HG02571 (cell line): ENCODE results near the gene PKP2.
"Not testable (repeated sequence)": the region's sequence is repeated elsewhere in the genome, so short reads cannot be mapped to it uniquely, and the experiment has no call there.

Experiments used
- ATAC-seq: cut with Tn5 transposase; IDR thresholded peaks from one replicate; pipeline ENCODE4 v1.9.1; 2021; ENCODE audit warnings: mild to moderate bottlenecking, moderate library complexity; ENCODE audit not compliant: unreplicated experiment

The PKP2 gene

DNA sequence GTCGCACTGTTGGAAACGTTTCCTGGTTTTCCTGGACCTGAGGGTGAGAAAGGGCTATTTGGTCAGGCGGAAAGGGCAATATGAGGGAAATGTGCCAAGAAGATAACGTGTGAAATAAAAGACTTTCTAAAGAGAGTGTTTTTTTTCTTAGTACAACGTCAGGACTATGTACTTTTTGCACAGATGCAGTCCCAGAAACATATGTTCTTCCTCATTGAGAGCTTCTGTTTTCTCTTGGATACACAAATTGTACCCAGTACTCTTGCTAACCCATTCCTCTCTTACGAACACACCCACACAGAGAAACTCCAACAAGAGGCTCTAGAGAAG is 669 bp upstream of the PKP2 start:
- no peak for ATAC-seq

DNA sequence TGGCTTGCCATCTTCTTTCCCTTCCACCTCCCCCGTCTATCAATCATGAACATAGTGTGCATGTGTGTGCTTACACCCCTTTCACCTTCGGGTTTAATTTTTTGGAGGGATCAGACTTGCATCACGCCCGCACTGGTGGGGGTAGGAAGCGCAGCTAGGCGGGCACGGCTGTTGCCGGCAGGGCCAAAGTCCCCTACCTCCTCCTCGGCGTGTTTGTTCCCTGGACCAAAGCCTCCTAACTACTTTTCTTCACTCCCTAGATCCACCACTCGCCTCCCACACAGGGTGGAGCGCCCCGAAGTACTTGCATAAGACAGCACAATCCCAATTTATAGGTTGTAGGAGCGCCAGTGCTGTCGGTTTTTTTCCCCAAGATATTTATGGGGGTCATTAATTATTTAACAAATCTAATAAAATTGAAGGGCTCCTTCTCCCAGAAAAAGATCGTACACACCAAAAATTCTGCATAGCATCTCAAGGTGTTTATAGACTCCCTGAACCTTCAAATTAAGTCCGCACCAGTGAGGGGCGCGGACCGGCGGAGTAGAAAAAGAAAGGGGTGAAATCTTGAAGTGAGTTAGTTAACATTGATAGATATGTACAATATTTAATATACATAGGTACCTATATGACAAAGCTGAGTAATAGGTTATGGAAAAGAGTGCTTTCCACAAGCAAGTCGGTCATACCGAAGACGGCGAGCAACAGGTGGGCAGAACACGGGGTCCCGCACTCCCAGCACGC is 717 bp downstream of the PKP2 start:
- ATAC-seq: no peak

DNA sequence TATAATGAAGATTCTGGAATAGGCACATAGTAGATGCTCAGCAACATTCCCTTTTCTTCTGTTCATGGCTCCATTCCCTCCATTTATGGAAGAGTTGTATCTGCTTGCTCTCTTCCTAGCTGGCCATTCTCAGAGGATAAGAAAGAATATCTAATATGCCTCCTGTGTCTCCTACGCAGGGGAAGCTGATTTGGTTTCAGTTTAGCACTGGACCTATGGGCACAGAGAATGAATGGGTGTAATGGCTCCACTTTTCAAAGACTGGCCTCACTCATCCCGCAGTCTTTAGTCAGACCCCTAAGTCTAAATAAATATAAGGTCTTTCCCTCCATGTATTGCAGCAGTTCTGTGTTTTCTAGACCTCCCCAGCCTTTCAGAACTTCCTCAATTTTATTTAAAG is 2.0 kb downstream of the PKP2 start:
- ATAC-seq: no peak

DNA sequence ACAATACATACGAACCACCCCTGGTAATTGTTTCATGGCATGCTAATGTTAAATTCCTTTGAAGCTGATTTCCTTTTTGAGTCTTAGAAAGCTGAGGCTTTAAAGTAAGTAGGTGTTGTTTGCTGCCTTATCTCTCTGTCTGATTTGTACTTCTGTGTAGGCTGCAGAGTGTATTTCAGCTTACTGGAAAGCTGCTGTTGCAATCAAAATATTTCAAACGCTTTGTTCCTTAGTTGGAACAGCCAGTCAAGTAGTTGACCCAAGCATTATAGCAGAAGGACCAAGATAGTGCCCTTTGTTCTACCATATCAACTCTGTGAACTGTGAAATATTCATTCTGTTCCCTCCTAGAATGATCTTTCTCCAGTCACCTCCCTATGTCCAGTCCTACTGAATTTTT is 3.1 kb downstream of the PKP2 start:
- no peak for ATAC-seq

DNA sequence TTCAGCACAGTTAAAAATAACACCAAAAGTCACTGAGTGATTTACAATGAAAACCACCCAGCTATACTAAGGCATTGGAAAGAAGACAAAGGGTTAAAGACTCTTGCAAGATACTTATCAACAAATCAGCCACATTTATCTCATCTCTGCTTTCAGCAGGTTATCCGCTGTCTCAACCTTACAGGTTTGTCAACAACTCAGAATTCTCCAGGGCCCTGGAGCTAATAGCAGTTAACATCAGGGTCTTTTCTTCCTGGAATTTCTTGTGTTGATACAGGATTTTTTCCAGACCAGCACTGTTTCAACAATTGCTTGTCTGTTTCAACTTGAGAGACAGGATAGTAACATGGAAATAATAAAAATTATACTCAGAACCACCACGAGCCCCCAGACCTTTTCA is 3.5 kb downstream of the PKP2 start:
- no peak for ATAC-seq

DNA sequence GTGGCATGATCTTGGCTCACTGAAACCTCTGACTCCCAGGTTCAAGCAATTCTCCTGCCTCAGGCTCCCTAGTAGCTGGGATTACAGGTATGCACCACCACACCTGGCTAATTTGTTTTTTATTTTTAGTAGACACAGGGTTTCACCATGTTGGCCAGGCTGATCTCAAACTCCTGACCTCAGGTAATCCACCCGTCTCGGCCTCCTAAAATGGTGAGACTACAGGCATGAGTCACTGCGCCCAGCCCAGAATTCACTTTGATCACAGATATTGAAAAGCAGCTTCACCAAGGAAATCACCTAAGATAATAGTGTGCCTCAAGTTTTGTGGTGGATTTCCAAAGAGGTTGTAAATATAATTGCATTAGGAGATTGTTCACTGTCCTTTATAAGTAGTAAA is 4.2 kb downstream of the PKP2 start:
- ATAC-seq: not testable (repeated sequence)

DNA sequence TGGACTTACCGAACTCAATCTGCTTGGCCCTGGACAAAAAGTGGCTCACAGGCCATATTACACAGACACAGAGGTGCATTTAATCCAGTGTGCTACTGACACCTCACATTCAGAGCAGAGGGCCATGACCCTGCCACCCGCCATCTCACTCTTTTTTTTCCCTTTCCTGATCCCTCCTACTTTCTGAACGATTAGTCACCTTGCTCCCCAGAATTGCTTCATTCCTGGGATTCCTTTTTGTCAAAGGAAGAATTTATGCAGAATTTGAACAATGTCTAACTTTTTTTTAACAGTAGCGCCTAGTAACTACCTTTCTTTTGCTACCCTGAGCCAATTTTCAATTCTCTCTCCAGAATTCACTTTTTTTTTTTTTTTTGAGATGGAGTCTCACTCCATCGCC is 4.6 kb downstream of the PKP2 start:
- ATAC-seq: no peak

DNA sequence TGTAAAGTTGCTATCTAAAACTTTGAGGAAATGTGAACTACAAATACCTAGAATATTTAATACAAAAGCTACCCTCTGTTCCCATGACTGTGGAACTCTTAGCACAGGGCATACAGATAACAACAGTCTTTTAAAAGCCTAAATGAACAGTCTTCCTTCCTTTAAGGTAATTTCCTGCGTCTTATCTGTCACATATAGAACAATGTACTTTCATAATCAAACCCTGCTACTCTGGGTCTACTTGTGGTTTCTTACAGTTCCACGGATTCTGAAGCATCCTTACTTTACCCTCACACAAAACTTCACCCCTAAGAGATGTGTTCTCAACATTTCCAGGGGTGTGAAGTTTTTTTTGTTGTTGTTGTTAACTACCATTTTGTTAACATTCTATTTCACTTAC is 5.1 kb downstream of the PKP2 start:
- no peak for ATAC-seq

DNA sequence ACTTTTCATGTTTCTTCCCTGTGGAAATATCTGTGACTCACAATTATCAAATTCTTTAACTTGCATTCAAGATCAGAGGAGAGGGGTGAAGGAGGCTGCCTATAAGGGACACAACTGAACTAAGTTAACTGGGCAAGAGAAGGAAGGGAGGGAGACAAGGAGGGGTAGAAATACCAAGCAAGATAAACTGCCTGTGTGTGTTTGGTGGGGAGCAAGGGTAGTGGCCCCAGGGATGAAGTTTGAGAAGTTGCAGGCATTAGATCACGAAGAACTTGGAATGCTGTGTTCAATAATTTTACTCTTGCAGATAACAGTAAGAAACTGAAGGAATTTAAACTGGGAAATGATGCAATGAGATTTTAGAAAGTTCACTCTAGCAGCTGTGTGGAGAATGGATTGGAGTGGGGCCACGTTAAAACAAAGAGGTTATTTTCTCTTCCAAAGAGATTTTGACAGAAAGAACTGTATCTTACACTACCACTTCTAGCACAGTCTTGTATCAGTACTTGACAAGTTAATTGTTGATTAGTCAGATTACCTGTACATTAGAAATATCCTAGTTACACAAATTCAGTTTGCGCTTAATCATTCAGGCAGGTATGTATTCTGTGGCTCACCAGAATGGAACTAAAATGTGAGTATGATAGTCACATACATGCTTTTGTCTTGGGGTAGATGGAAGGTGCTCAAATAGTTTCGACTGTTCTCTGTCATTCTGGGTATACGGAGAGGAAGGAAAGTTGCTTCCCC is 7.4 kb downstream of the PKP2 start:
- no peak for ATAC-seq

DNA sequence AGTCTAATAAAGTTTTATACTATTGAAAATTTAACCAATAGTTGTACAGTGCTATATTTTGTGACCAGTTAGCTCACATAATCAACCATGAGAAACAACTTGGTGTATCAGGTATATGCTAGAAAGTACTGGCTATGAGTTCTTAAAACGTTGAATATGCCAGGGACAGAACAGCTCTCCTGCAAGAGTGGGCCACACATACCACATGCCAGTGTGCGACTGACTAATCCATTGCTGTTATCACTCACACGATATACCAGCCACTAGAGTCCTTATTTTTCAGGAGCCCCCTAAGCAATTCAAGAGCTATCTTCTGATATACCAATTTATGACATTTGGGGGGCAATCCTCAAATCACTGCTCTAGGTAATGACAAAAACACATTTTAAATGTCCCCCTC is 9.5 kb downstream of the PKP2 start:
- ATAC-seq: no peak

DNA sequence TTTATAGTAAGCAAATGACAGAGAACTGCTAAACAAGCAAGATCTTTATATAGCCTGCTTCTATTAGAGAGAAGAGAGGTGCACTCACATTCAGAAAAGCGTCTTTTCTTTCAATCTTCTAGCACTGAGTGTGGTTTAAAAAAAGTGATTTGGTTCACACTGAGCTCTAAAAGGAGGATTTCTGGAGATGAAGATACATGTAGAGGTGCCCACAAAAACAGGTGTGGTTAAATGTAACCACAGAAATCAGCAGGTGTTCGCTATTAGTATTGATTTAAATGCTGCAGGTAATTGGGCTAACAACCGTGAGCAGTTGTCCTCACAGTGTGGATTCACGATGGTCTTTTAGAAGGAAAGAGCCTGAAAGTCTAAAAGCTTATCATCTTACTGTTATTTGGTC is 10.7 kb downstream of the PKP2 start:
- ATAC-seq: no peak

DNA sequence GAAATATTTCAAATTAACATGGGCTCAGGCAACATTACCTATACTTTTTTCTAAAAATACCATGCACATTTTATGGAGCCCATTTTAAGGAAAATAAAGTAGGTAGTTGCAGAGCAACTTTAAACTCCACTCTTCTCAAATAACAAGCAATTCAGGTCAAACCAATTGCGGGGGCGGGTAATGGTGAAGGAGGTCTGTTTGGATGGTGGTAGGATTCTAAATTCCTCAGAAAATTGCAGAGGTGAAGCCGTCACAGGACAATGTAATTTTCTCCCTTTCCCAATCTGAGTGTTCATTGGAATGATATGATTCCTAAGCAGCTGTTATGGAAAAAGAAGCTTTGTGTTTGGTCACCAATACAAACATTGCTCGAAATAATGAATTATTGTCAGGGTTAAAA is 11.6 kb downstream of the PKP2 start:
- ATAC-seq: no peak

DNA sequence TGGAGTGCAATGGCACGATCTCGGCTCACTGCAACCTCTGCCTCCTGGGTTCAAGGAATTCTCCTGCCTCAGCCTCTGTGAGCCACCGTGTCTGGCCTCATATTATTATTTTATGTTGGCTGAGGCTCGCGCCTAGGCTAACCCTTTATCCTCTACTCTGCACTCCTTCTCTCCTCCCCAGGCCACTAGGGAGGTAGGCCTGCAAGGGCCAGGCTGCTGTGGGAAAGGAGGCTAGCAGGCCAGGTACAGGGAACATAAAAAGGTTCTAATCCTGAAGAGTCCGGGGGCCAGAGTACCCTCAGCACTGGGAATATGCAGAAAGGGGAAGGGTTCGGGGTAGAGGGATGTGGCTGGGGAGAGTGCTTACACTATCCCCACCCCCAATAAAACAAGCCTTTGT is 14.9 kb downstream of the PKP2 start:
- no peak for ATAC-seq

DNA sequence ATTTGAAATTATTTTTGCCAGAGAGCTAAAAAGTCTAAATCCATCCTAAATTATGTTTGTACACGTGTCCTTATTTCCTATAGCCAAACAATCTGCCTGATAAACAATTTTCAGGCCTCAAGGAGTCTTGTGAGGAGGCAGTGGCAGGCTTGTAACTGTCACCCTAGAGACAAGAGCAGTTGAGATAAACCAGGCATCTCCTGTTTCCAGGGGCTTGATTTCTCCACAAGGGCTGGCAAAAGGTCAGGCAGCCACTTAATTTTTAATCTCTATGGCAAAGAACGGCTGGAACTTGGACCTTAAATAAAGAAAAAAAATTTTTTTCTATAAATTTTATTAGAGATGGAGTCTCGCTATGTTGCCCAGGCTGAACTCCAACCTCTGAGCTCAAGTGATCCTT is 15.5 kb downstream of the PKP2 start:
- no peak for ATAC-seq

DNA sequence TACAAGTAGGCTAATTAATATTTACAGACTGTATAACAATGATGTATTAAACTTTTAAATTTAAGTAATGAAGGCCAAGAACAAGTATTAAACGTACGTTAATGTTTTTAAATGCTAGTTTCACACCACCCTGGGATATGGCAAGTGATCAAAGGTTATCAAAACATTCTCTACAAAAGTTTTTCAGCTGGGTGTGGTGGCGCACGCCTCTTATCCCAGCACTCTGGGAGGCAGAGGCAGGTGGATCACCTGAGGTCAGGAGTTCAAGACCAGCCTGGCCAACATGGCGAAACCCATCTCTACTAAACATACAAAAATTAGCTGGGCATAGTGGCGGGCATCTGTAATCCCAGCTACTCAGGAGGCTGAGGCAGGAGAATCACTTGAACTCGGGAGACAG is 17.5 kb downstream of the PKP2 start:
- not testable (repeated sequence) for ATAC-seq

DNA sequence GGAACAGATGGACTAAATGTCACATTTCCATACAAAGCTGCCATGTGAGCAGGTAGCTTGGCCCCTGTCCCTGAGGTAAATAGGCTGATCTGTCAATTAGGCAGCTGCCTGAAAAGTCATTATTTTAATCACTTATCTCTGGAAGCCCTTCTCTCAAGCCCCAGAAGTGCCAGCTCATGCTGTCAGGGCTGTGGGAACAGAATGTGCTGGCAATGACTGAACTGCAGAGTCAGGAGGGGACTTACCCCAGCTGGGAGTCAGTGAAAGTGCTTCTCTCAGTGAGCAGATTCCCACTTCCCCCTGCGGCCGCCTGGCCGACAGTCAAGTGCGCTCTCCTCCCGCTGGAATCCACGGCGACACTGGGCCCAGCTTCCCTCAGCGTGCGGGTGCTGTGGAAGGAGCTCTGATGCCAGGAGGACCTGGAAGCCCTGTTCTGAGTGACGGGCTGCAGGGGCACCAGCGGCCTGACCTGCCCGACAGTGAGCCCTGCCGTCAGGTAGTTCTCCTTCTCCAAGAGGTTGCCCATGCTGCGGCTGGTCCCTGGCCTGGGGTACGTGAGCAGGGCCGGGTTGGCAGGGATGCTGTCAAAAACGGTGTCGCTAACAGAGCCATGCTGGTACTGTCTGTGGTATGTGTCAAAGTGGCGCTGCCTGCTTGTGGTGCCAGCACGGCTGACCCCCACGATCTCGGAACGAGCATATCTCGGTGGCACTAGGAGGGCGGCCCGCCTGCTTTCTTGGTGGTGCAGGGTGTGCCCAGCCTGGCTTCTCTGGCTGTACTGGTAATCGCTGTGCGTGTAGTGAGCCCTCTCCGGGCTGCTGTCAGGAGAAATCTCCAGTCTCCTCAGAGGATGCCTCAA is 18.7 kb downstream of the PKP2 start:
- ATAC-seq: no peak

DNA sequence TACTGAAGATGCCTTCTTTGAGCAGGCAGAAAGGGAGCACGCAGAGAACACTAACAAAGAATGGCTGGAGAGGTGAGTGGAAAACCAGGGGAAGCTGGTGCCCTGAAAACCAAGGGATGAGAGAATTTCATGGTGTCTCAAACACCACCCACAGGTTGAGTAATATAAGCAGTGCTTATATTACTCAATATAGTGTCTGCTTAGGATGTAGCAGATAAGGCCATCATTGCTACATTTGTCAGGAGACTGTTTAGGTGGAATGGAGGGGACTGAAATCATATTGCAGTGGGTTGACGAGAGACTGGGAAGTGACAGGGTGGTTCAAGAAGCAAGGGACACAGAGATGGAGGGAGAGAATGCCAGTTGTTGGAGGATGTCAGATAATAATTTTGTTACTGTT is 20.6 kb downstream of the PKP2 start:
- no peak for ATAC-seq

DNA sequence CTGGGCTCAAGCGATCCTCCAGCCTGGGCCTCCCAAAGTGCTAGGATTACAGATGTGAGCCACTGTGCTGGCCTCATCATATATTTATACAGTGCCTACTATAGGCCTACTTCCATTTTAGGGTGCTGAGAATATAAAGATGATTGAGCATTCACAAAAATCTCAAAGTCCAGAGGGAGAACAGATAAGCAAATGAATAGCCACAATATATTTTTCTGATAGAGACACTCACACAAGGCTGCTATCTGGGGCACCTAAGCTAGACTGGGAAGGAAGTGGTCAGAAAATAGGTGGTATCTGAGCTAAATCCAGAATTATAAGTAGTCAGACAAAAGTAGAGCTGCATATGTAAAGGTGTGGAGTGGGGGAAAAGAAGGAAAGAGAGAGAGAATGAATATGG is 21.6 kb downstream of the PKP2 start:
- no peak for ATAC-seq

DNA sequence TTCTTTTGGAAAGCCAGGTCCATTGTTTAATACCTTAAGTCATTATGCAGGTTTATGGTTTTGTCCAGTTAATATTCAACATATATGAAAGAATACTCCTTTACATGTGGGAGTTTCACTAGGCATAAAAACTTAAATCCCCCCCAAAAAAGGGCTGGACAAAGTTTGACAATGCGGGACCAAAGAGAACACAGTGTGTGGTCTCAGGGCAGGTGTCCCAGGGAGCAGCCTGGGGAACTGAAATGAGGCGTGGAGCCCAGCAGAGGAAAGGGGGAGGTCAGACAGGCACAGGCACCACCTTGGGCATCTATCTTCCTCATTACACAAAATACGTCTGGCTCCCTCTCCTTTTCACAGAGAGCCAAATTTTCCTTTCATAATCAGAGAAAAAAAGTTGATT is 22.5 kb downstream of the PKP2 start:
- no peak for ATAC-seq

DNA sequence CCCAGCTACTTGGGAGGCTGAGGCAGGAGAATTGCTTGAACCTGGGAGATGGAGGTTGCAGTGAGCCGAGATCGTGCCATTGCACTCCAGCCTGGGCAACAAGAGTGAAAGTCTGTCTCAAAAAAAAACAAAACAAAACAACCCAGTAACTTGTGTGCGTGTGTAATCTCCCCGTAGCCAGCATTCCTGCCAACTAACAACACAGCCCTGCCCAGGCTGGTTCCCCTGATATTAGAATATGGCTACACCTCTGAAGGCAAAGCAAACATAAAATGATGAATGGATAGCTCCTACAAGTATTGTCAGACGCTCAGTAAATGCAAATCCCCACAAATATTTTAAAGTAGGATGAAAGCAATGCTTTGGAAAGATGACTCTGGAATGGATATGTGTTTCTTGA is 24.2 kb downstream of the PKP2 start:
- ATAC-seq: not testable (repeated sequence)

DNA sequence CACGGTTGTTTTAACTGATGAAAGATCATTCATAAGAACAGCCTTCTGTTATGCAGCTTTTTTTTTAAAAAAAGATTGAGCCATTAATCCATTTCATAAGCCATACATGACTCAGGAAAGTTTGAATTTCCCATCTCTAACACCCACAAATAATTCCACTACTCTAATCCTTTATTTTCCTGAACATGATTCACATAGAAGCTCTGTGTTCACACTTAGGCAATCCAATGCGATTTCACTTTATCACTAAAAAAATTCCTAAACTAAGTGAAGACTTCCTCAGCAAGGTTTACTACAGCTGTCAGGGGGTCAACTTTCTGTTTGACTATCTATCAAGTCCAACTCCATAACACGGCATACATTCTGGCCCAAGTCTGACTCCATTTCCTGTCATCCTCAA is 25.9 kb downstream of the PKP2 start:
- no peak for ATAC-seq

DNA sequence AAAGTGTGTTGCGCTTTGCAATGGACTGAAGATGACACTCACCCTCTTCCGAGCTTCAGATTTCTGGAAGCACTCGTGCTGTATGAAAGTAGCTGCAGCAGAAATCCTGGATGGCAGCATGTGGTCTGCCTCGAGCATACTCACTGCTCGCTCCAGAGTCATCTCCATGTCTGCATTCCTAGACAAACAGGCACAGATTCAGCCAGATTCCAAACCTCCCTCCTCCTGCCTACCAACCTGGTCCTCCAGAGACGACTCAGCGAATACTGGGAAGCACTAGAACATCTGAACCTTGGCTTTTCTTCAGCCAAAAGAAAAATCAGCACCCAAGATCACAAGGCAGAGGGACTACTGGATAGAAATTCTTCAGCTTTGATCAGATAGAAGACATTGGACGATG is 27.7 kb downstream of the PKP2 start:
- no peak for ATAC-seq
